Colonic mucosa (tissue), 4 donors: ENCODE data around the gene LILRA5. TPM values are rescaled to one million over a fixed set of nuclear protein-coding genes. Genes with fewer than 3 reads are reported as not detected.

Experiments used
- DNase-seq: peaks from one replicate; pipeline ENCODE4 v3.0.0-alpha.2; 2020
- H3K27ac ChIP-seq: fragments of 200-600 bp; one replicate; pipeline ENCODE4 v1.8.0; 2021
- H3K27me3 ChIP-seq: fragments of 200-600 bp; one replicate; pipeline ENCODE4 v1.8.0; 2021
- H3K36me3 ChIP-seq: fragments of 200-600 bp; one replicate; pipeline ENCODE4 v1.8.0; 2021
- H3K4me1 ChIP-seq: fragments of 200-600 bp; one replicate; pipeline ENCODE4 v1.8.0; 2021; ENCODE audit warnings: mild to moderate bottlenecking
- H3K4me3 ChIP-seq: fragments of 200-600 bp; one replicate; pipeline ENCODE4 v1.8.0; 2021
- H3K9ac ChIP-seq, 2 donors: one replicate each; pipeline ENCODE4 v1.7.0; 2013; ENCODE audit warnings: control low read depth in 2 of 2, low read depth in 2 of 2, low read length in 2 of 2
- H3K9me3 ChIP-seq: fragments of 200-600 bp; one replicate; pipeline ENCODE4 v1.8.0; 2021
- intact Hi-C: fragments of 100-400 bp; cut with DNase I; formaldehyde crosslinking; loops from one replicate; pipeline ENCODE4 v1.14.1; 2022
- microRNA-seq: library from miRNA; unstranded; fragments of <30 nt; microRNA quantifications from one replicate; pipeline ENCODE4, GENCODE V29; 2019
- total RNA-seq, 2 donors: library from RNA; stranded (reverse); fragmentation: NEBNext Ultra II Directional in 1 of 2; extraction: Animal tissue kit (Norgen Biotek cat#: 25700) in 1 of 2; gene quantifications; one replicate each; pipeline ENCODE4 v1.2.1, GENCODE V29; 2021
- TF ChIP-seq, protein P1 (sequence below): fragments of 200-600 bp; IDR thresholded peaks from one replicate; pipeline ENCODE4 v1.8.0; 2022; ENCODE audit warnings: antibody characterized with exemption, mild to moderate bottlenecking
- donor health status: healthy.
- donor health status: DM: no; HTN: no; CAD: no.
- donor health status: DM: no; HTN: no; CAD: no.

LILRA5 gene
- total RNA-seq, 2 donors from 2014 or later, result 0.42 to 2.7 TPM

DNA sequence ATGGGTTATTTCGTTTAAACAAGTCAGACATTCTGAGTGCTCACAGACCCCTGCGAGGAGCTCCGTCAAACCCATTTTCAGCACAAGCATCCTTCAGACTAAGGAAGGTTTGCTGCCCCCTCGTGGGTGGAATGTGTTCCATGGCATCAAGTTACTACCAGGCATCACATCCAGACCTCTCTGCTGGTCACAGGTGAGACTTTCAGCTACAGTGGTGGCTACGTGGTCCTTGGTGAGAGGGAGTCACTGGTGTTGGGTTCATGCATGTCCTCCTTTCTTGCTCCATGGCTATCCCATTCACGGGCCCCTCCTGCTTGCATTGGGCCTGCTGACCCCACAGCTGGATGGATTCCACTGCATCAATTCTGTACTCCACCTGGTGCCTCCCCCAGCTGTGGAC, 46.8 kb downstream of the LILRA5 start:
- intact Hi-C loops, result no loop called here
- Histone ChIP-seq H3K4me3 (no peak overlapping the region), H3K9ac (no peak overlapping the region), H3K36me3 (no peaks in the 10 kb centered on the region), H3K27ac (no peak overlapping the region), H3K9me3 (no peaks in the 10 kb centered on the region), H3K27me3 (no peaks in the 10 kb centered on the region), H3K4me1 (no peaks in the 10 kb centered on the region)
- peak; percentile 78 for DNase-seq
- TF ChIP-seq, protein P1, sequence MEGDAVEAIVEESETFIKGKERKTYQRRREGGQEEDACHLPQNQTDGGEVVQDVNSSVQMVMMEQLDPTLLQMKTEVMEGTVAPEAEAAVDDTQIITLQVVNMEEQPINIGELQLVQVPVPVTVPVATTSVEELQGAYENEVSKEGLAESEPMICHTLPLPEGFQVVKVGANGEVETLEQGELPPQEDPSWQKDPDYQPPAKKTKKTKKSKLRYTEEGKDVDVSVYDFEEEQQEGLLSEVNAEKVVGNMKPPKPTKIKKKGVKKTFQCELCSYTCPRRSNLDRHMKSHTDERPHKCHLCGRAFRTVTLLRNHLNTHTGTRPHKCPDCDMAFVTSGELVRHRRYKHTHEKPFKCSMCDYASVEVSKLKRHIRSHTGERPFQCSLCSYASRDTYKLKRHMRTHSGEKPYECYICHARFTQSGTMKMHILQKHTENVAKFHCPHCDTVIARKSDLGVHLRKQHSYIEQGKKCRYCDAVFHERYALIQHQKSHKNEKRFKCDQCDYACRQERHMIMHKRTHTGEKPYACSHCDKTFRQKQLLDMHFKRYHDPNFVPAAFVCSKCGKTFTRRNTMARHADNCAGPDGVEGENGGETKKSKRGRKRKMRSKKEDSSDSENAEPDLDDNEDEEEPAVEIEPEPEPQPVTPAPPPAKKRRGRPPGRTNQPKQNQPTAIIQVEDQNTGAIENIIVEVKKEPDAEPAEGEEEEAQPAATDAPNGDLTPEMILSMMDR, result peak; percentile 72

DNA sequence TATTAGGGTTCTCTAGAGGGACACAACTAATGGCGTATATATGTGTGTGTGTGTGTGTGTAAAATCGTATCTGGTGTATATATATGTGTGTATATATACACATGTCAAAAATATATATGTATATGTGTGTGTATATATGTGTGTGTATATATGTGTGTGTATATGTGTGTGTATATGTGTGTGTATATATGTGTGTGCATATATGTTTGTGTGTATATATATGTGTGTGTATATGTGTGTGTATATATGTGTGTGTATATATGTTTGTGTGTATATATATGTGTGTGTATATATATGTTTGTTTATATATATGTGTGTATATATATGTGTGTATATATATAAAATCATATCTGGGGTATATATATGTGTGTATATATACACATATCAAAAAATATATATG, 50.5 kb downstream of the LILRA5 start:
- H3K4me1 ChIP-seq, result no peaks in the 10 kb centered on the region
- no peaks in the 10 kb centered on the region for H3K9me3 ChIP-seq
- no peak overlapping the region for H3K27ac ChIP-seq
- H3K4me3 ChIP-seq, result no peak overlapping the region
- no peak for DNase-seq
- no peaks in the 10 kb centered on the region for H3K36me3 ChIP-seq
- TF ChIP-seq, protein P1, result no peak
- no peak overlapping the region for H3K9ac ChIP-seq
- peaks cover 3% of the 10 kb centered on the region for H3K27me3 ChIP-seq
- intact Hi-C loops, result no loop called here

DNA sequence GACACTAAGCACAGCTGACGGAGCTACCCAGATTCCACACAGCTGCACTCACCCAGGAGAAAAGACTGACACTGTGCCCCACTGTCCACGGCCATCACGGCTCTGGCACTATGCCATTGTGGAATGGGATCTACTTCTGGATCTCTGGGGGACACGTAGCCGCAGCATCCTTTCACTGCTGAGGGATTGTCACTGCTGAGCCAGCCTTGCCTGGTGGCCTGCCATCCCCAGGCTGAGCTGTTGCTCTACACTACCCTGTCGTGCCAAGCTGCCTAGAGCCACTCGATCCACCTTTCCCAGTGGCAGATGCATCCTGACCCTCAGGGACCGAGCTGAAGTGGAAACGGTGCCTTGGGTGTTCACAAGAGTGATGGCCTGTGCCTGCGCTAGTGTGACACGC, 50.9 kb downstream of the LILRA5 start:
- H3K9me3 ChIP-seq, result no peaks in the 10 kb centered on the region
- DNase-seq, result peak; percentile 10
- H3K27me3 ChIP-seq, result peaks cover 3% of the 10 kb centered on the region
- TF ChIP-seq, protein P1, result no peak
- H3K27ac ChIP-seq, result no peak overlapping the region
- no peaks in the 10 kb centered on the region for H3K36me3 ChIP-seq
- H3K9ac ChIP-seq, result no peak overlapping the region
- H3K4me1 ChIP-seq, result no peaks in the 10 kb centered on the region
- intact Hi-C loops, result no loop called here
- H3K4me3 ChIP-seq, result no peak overlapping the region

DNA sequence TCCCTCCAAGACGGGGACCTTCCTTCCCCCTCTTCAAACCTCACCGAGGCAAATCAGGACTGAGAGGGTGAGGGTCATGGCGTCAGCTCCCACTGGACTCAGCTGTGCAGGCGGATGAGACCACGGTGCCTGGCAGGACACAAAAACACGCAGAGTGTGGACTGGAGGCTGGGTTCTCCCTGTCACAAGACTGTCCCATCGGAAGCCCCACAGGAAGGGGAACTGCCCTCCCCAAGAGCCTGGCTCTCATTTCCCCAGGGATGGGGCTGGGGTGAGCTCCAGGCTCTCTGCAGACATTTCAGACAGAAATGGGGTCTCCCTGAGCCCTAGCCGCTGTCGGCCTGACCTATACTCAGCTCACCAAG, 55.9 kb downstream of the LILRA5 start, which contains the start of gene LILRB5:
Gene LILRB5, minus strand, starts transcription at position 158 of the 365 bp plus-strand sequence. Its CDS starts 80 bp downstream, at position 78.
- no peaks in the 10 kb centered on the region for H3K9me3 ChIP-seq
- no peak within 1 kb of the TSS for H3K27ac ChIP-seq
- H3K36me3 ChIP-seq, result no peaks in the 10 kb centered on the region
- TF ChIP-seq, protein P1, result no peak
- H3K9ac ChIP-seq, result no peak within 1 kb of the TSS
- peaks cover 3% of the 10 kb centered on the region for H3K27me3 ChIP-seq
- intact Hi-C loops, result no loop called here
- no peak for DNase-seq
- H3K4me1 ChIP-seq, result no peaks in the 10 kb centered on the region
- no peak within 1 kb of the TSS for H3K4me3 ChIP-seq

Small RNA genes within 50 kb of the gene (microRNA-seq; reads per million reads assigned to microRNA genes)
- gene MIR4752, result not detected

Other genes starting within 250 kb of the LILRA5 start
- not detected for gene VSTM1, start 249.3 kb downstream of the LILRA5 start, total RNA-seq
- gene TARM1, start 231.8 kb downstream of the LILRA5 start, total RNA-seq, result not detected
- 1 to 10 TPM in 1 of 2 donors, under 1 TPM in 1; 0.57 to 1.6 TPM for gene OSCAR, start 212.4 kb downstream of the LILRA5 start, total RNA-seq
- gene NDUFA3, start 210.3 kb downstream of the LILRA5 start, total RNA-seq, result 100 to 1,000 TPM; 138 to 188 TPM
- gene TFPT, start 197.5 kb downstream of the LILRA5 start, total RNA-seq, result 10 to 100 TPM; 15.9 to 17.2 TPM
- gene PRPF31, start 197.4 kb downstream of the LILRA5 start, total RNA-seq, result 10 to 100 TPM; 39.5 to 65.6 TPM
- 10 to 100 TPM; 38.4 to 57.3 TPM for gene CNOT3, start 175.4 kb downstream of the LILRA5 start, total RNA-seq
- 1 to 10 TPM; 6.2 to 8.1 TPM for gene LENG1, start 153.4 kb downstream of the LILRA5 start, total RNA-seq
- 100 to 1,000 TPM in 1 of 2 donors, 10 to 100 TPM in 1; 80.9 to 165 TPM for gene TMC4, start 140.0 kb downstream of the LILRA5 start, total RNA-seq
- 100 to 1,000 TPM; 122 to 142 TPM for gene MBOAT7, start 123.6 kb downstream of the LILRA5 start, total RNA-seq
- 10 to 100 TPM; 47.9 to 52.7 TPM for gene TSEN34, start 121.9 kb downstream of the LILRA5 start, total RNA-seq
- gene RPS9, start 112.3 kb downstream of the LILRA5 start, total RNA-seq, result 1,000 to 10,000 TPM; 1,149 to 1,300 TPM
- gene LILRB3, start 90.2 kb downstream of the LILRA5 start, total RNA-seq, result 1 to 10 TPM in 1 of 2 donors, under 1 TPM in 1; 0.44 to 4.1 TPM
- gene LILRA6, start 70.4 kb downstream of the LILRA5 start, total RNA-seq, result 1 to 10 TPM in 1 of 2 donors, under 1 TPM in 1; 0.54 to 2.3 TPM
- gene LILRB5, start 55.9 kb downstream of the LILRA5 start, total RNA-seq, result 1 to 10 TPM; 2.2 to 8.6 TPM
- gene LILRB2, start 32.1 kb downstream of the LILRA5 start, total RNA-seq, result 1 to 10 TPM; 1.3 to 5.3 TPM
- gene LILRA4, start 26.0 kb upstream of the LILRA5 start, total RNA-seq, result not detected
- gene LAIR1, start 51.8 kb upstream of the LILRA5 start, total RNA-seq, result 1 to 10 TPM; 5.2 to 9.3 TPM
- gene TTYH1, start 102.3 kb upstream of the LILRA5 start, total RNA-seq, result 1 to 10 TPM in 1 of 2 donors, under 1 TPM in 1; 0.47 to 2.4 TPM
- gene LENG8, start 136.0 kb upstream of the LILRA5 start, total RNA-seq, result 100 to 1,000 TPM in 1 of 2 donors, 10 to 100 TPM in 1; 80.2 to 154 TPM
- gene LENG9, start 150.6 kb upstream of the LILRA5 start, total RNA-seq, result 10 to 100 TPM; 18.2 to 24.6 TPM
- gene CDC42EP5, start 160.1 kb upstream of the LILRA5 start, total RNA-seq, result 100 to 1,000 TPM; 444 to 601 TPM
- gene LAIR2, start 189.7 kb upstream of the LILRA5 start, total RNA-seq, result under 1 TPM in 1 of 2 donors, not detected in 1; 0.37 TPM